GM12878 (cell line): ENCODE measurements around the gene SPTAN1.

Experiments used
- BRCA1 ChIP-seq: IDR thresholded peaks from 2 replicates; pipeline ENCODE4 v1.6.1; 2011; ENCODE audit warnings: low read depth, low read length, improper control_type of control experiment
- CEBPB ChIP-seq, 2 experiments: fragments of 150-350 bp in 1 of 2; IDR thresholded peaks; 2 replicates each; pipeline ENCODE4 v1.6.1; 2012 to 2014; ENCODE audit warnings: low read depth in 2 of 2, low read length in 2 of 2, borderline replicate concordance in 1 of 2, inconsistent platforms in 1 of 2
- CREM ChIP-seq: IDR thresholded peaks from 2 replicates; pipeline ENCODE4 v1.6.1; 2014; ENCODE audit warnings: antibody characterized with exemption, low read depth
- DPF2 ChIP-seq: fragments of 450-650 bp; IDR thresholded peaks from 2 replicates; pipeline ENCODE4 v1.6.1; 2017; ENCODE audit warnings: mild to moderate bottlenecking
- ETV6 ChIP-seq, 2 experiments: fragments of 450-650 bp in 1 of 2; IDR thresholded peaks in 1 of 2; conservative IDR thresholded peaks in 1 of 2; 2 replicates each; pipeline ENCODE4 v1.6.1; 2014; ENCODE audit warnings: antibody characterized with exemption in 1 of 2, borderline replicate concordance in 1 of 2, low read depth in 1 of 2, mild to moderate bottlenecking in 1 of 2, moderate library complexity in 1 of 2
- FOS ChIP-seq: IDR thresholded peaks from 3 replicates; pipeline ENCODE4 v1.6.1; 2011; ENCODE audit warnings: borderline replicate concordance; ENCODE audit not compliant: insufficient read length; ENCODE audit errors: extremely low read depth
- JUND ChIP-seq: IDR thresholded peaks from 2 replicates; pipeline ENCODE4 v1.6.1; 2012; ENCODE audit warnings: low read depth, mild to moderate bottlenecking, low read length, improper control_type of control experiment, moderate library complexity
- MXI1 ChIP-seq: fragments of 150-350 bp; IDR thresholded peaks from 2 replicates; pipeline ENCODE4 v1.6.1; 2011; ENCODE audit warnings: low read depth, mild to moderate bottlenecking, inconsistent platforms, low read length, improper control_type of control experiment
- NR2C1 ChIP-seq: fragments of 450-650 bp; IDR thresholded peaks from 2 replicates; pipeline ENCODE4 v1.6.1; 2017; ENCODE audit warnings: antibody characterized with exemption, mild to moderate bottlenecking, moderate library complexity
- TCF3 ChIP-seq: IDR thresholded peaks from 2 replicates; pipeline ENCODE4 v1.6.1; 2012; ENCODE audit warnings: low read depth, mild to moderate bottlenecking, low read length, borderline replicate concordance; ENCODE audit not compliant: insufficient read depth
- TF ChIP-seq, protein P1 (sequence below): fragments of 450-650 bp; IDR thresholded peaks from 2 replicates; pipeline ENCODE4 v1.6.1; 2017; ENCODE audit warnings: antibody characterized with exemption, mild to moderate bottlenecking, moderate library complexity
- TF ChIP-seq, protein P2 (sequence below), 3 experiments: IDR thresholded peaks in 2 of 3; conservative IDR thresholded peaks in 1 of 3; 2 replicates each; pipeline ENCODE4 v1.5.1; 2011; ENCODE audit warnings: low read depth in 3 of 3, low read length in 3 of 3, mild to moderate bottlenecking in 3 of 3, control low read depth in 2 of 3, moderate library complexity in 2 of 3, inconsistent platforms in 1 of 3, mixed read lengths in 1 of 3; ENCODE audit not compliant: control insufficient read depth in 2 of 3, insufficient read depth in 1 of 3; ENCODE audit errors: extremely low read depth in 1 of 3
- TF ChIP-seq, protein P3 (sequence below): fragments of 450-650 bp; IDR thresholded peaks from 2 replicates; pipeline ENCODE4 v1.6.1; 2014; ENCODE audit warnings: mild to moderate bottlenecking

DNA sequence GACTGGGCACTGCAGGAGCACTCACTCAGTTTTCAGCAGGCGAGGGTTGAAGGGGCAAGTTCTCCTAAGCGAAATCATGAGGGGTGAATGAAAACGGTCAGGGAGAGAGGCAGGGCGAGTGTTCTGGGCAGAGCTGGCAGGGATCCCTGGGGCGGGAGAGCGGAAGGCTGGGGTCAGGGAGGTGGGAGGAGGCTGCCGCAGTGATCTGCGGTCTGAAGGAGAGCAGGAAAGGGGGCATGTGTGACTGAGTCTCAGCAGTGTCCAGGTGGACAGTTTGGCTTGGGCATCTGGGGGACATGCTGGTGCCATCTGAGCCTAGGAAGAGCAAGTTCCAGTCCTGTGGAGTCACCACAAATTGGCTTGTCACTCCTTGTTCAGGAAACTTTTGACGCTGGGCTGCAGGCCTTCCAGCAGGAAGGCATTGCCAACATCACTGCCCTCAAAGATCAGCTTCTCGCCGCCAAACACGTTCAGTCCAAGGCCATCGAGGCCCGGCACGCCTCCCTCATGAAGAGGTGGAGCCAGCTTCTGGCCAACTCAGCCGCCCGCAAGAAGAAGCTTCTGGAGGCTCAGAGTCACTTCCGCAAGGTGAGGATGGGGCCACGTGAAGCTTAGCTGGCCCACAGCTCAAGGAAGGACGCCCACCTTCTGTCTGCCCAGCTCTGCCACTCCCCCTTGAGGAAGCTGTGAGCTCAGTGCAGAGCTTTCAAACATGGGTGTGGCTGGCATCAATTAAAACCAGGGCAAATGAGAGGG lies 73.2 kb downstream of the SPTAN1 start:
- no peak for TF ChIP-seq BRCA1
- TF ChIP-seq CEBPB (IDR thresholded peaks at IDR 0.05; ENCODE audit: borderline replicate concordance in 1 of 2, low read depth in 2 of 2, low read length in 2 of 2), result no peak
- no peak for TF ChIP-seq FOS
- TF ChIP-seq NR2C1, result no peak
- TF ChIP-seq ETV6 (conservative IDR thresholded peaks at IDR 0.05 in 1 of 2, IDR thresholded peaks at IDR 0.05 in 1 of 2; ENCODE audit: borderline replicate concordance in 1 of 2, low read depth in 1 of 2), result no peak
- TF ChIP-seq, protein P1, sequence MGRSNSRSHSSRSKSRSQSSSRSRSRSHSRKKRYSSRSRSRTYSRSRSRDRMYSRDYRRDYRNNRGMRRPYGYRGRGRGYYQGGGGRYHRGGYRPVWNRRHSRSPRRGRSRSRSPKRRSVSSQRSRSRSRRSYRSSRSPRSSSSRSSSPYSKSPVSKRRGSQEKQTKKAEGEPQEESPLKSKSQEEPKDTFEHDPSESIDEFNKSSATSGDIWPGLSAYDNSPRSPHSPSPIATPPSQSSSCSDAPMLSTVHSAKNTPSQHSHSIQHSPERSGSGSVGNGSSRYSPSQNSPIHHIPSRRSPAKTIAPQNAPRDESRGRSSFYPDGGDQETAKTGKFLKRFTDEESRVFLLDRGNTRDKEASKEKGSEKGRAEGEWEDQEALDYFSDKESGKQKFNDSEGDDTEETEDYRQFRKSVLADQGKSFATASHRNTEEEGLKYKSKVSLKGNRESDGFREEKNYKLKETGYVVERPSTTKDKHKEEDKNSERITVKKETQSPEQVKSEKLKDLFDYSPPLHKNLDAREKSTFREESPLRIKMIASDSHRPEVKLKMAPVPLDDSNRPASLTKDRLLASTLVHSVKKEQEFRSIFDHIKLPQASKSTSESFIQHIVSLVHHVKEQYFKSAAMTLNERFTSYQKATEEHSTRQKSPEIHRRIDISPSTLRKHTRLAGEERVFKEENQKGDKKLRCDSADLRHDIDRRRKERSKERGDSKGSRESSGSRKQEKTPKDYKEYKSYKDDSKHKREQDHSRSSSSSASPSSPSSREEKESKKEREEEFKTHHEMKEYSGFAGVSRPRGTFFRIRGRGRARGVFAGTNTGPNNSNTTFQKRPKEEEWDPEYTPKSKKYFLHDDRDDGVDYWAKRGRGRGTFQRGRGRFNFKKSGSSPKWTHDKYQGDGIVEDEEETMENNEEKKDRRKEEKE, result no peak
- TF ChIP-seq, protein P2, sequence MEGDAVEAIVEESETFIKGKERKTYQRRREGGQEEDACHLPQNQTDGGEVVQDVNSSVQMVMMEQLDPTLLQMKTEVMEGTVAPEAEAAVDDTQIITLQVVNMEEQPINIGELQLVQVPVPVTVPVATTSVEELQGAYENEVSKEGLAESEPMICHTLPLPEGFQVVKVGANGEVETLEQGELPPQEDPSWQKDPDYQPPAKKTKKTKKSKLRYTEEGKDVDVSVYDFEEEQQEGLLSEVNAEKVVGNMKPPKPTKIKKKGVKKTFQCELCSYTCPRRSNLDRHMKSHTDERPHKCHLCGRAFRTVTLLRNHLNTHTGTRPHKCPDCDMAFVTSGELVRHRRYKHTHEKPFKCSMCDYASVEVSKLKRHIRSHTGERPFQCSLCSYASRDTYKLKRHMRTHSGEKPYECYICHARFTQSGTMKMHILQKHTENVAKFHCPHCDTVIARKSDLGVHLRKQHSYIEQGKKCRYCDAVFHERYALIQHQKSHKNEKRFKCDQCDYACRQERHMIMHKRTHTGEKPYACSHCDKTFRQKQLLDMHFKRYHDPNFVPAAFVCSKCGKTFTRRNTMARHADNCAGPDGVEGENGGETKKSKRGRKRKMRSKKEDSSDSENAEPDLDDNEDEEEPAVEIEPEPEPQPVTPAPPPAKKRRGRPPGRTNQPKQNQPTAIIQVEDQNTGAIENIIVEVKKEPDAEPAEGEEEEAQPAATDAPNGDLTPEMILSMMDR (IDR thresholded peaks at IDR 0.05 in 2 of 3, conservative IDR thresholded peaks at IDR 0.05 in 1 of 3; ENCODE audit: control insufficient read depth in 2 of 3, extremely low read depth in 1 of 3, insufficient read depth in 1 of 3, low read depth in 3 of 3, low read length in 3 of 3), result no peak; a peak in 1 of 6 replicates
- TF ChIP-seq CREM, result no peak
- TF ChIP-seq DPF2, result no peak
- TF ChIP-seq MXI1, result no peak
- TF ChIP-seq, protein P3, sequence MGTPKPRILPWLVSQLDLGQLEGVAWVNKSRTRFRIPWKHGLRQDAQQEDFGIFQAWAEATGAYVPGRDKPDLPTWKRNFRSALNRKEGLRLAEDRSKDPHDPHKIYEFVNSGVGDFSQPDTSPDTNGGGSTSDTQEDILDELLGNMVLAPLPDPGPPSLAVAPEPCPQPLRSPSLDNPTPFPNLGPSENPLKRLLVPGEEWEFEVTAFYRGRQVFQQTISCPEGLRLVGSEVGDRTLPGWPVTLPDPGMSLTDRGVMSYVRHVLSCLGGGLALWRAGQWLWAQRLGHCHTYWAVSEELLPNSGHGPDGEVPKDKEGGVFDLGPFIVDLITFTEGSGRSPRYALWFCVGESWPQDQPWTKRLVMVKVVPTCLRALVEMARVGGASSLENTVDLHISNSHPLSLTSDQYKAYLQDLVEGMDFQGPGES, result no peak
- TF ChIP-seq TCF3, result no peak
- no peak for TF ChIP-seq JUND
